ENCODE data around the gene KBTBD2.
"Not testable (repeated sequence)": the region's sequence is repeated elsewhere in the genome, so short reads cannot be mapped to it uniquely, and the experiment has no call there.

Gene KBTBD2

GRCh38 chr7:32893722-32894121 is 2.2 kb upstream of the KBTBD2 start:
- no peak for DNase-seq (ENCODE audit: low read depth in 2 of 3, low spot score in 2 of 3)

- no peak for DNase-seq (ENCODE audit: low read depth in 2 of 3, low spot score in 2 of 3)
These were observed 1.6 kb upstream of the KBTBD2 start for GRCh38 chr7:32893207-32893524.

- DNase-seq (ENCODE audit: low read depth in 2 of 3, low spot score in 2 of 3), result peak; percentile 19 to 44 (median 35)
These were observed 1.1 kb upstream of the KBTBD2 start for GRCh38 chr7:32892521-32893206.

- DNase-seq (ENCODE audit: low read depth in 2 of 3, low spot score in 2 of 3), result peak; percentile 95 to 98 (median 98)
These were observed 400 bp upstream of the KBTBD2 start for GRCh38 chr7:32891800-32892520.

GRCh38 chr7:32890793-32891042 is 842 bp downstream of the KBTBD2 start:
- no peak for DNase-seq (ENCODE audit: low read depth in 2 of 3, low spot score in 2 of 3)

- no peak for DNase-seq (ENCODE audit: low read depth in 2 of 3, low spot score in 2 of 3)
These were observed 1.4 kb downstream of the KBTBD2 start for GRCh38 chr7:32890010-32890792.

GRCh38 chr7:32888505-32888904 is 3.1 kb downstream of the KBTBD2 start:
- DNase-seq (ENCODE audit: low read depth in 2 of 3, low spot score in 2 of 3), result no peak

GRCh38 chr7:32887395-32887794 is 4.2 kb downstream of the KBTBD2 start:
- no peak for DNase-seq (ENCODE audit: low read depth in 2 of 3, low spot score in 2 of 3)

- no peak for DNase-seq (ENCODE audit: low read depth in 2 of 3, low spot score in 2 of 3)
These were observed 10.2 kb downstream of the KBTBD2 start for GRCh38 chr7:32881074-32881982.

- DNase-seq (ENCODE audit: low read depth in 2 of 3, low spot score in 2 of 3), result no peak
These were observed 12.1 kb downstream of the KBTBD2 start for GRCh38 chr7:32879460-32879859.

- not testable (repeated sequence) for DNase-seq (ENCODE audit: low read depth in 2 of 3, low spot score in 2 of 3)
These were observed 13.5 kb downstream of the KBTBD2 start for GRCh38 chr7:32878023-32878422.

- DNase-seq (ENCODE audit: low read depth in 2 of 3, low spot score in 2 of 3), result no peak
These were observed 19.1 kb downstream of the KBTBD2 start for GRCh38 chr7:32872421-32872820.

- DNase-seq (ENCODE audit: low read depth in 2 of 3, low spot score in 2 of 3), result no peak
These were observed 19.8 kb downstream of the KBTBD2 start for GRCh38 chr7:32871624-32872371.

GRCh38 chr7:32870298-32870697 is 21.3 kb downstream of the KBTBD2 start:
- no peak for DNase-seq (ENCODE audit: low read depth in 2 of 3, low spot score in 2 of 3)

- DNase-seq (ENCODE audit: low read depth in 2 of 3, low spot score in 2 of 3), result no peak
These were observed 21.8 kb downstream of the KBTBD2 start for GRCh38 chr7:32869716-32870115.

GRCh38 chr7:32868116-32868515 is 23.4 kb downstream of the KBTBD2 start:
- DNase-seq (ENCODE audit: low read depth in 2 of 3, low spot score in 2 of 3), result no peak

- DNase-seq (ENCODE audit: low read depth in 2 of 3, low spot score in 2 of 3), result no peak
These were observed 26.0 kb downstream of the KBTBD2 start for GRCh38 chr7:32865448-32866030.

GRCh38 chr7:32863872-32864271 is 27.7 kb downstream of the KBTBD2 start:
- not testable (repeated sequence) for DNase-seq (ENCODE audit: low read depth in 2 of 3, low spot score in 2 of 3)

GRCh38 chr7:32860090-32860489 is 31.5 kb downstream of the KBTBD2 start:
- no peak for DNase-seq (ENCODE audit: low read depth in 2 of 3, low spot score in 2 of 3)

- DNase-seq (ENCODE audit: low read depth in 2 of 3, low spot score in 2 of 3), result no peak
These were observed 32.9 kb downstream of the KBTBD2 start for GRCh38 chr7:32858648-32859047.
